ENCODE results near the gene CFAP61.

The CFAP61 gene

DNA sequence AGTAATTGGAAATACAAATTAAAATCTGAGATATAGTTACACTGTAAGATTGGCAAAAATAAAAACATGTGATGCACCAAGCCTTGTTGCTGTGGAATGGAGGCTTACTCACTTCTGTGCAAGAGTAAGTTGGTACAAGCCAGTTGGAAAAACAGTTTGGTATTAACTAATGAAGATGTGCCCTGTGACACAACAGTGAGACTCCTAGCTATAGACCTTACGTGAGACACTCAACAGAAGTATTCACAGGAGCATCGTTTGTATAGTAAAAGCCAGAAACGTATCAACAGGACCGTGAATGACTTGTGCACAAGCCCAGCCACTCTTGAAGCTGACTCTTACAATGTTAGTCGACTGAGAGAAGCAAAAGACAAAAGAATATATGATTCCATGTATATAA lies 20.5 kb upstream of the CFAP61 start:
- DNase-seq (ENCODE audit: low read depth) = no peak

DNA sequence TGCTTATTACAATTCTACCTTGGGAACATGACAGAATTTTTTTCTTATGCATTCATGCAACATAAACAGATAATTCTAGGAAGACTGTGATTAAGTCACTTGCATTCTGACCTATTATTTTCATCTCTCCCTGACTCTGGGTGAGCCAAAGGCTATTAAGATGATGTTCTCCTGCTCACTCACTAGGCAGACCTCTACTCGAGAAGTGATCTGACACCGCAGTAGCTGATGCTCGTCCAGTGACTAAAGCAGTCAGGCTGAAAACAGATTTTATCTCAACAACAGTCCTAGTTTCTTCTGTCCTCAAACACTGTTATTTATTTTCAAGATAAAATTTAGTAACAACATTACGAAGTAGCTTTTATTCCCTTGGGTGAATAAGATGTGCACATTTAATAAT lies 17.8 kb upstream of the CFAP61 start:
- DNase-seq (ENCODE audit: low read depth) = peak; percentile 44

DNA sequence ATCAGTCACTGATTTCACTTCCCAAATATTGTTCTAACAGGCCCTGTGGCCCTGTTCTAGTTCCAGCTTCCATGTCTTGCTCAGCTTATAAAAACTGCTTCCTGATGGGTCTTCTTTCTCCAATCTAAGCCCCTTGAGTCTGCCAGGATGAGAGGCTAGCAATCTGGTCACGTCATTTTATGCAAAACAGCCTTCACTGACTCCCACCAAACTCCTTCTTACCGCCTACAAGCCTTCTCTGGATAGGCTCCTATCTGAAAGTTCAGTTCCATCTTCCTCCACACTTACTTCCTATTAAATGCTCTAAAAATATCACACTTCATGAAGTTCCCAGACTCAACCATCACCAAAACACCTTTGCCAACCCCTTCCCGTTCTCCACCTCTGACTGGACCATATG lies 15.6 kb upstream of the CFAP61 start:
- no peak for DNase-seq (ENCODE audit: low read depth)

GRCh38 chr20:20037960-20038359 lies 14.4 kb upstream of the CFAP61 start:
- peak; percentile 69 for DNase-seq (ENCODE audit: low read depth)

DNA sequence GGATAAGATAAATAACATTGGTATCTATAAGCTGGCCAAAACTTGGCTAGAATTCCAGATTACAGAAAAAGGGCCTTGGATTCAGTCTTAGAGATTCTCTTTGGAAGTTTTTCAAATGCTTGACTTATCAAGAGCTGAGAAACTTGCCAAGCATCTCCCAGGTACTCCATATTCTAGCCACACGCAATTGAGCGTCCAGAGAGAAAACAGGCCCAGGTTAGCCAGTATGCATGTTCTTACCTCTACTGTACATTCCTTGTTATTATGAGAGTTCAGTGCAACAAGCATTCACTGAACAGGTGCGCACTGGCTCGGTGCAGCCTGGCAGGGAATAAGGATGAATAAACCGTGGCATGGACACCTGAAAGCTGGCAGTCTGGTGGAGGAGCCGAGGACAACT lies 13.7 kb upstream of the CFAP61 start:
- no peak for DNase-seq (ENCODE audit: low read depth)

- no peak for DNase-seq (ENCODE audit: low read depth)
Measured at GRCh38 chr20:20039752-20040387, 12.5 kb upstream of the CFAP61 start.

DNA sequence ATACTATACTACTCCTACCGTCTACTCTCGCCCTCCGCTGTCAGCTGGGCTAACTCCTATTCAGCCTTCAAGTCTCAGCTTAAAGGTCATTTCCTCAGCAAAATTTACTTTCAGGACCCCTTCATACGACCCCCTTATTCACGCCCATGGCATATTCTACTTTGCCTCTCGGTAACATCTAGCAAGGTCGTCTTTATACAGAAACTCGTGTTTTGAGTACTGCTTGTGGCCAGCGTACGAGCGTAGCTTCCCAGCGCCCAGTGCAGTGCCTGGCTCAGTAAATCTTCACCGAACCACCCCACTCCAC lies 612 bp upstream of the CFAP61 start:
- no peak for DNase-seq (ENCODE audit: low read depth)

DNA sequence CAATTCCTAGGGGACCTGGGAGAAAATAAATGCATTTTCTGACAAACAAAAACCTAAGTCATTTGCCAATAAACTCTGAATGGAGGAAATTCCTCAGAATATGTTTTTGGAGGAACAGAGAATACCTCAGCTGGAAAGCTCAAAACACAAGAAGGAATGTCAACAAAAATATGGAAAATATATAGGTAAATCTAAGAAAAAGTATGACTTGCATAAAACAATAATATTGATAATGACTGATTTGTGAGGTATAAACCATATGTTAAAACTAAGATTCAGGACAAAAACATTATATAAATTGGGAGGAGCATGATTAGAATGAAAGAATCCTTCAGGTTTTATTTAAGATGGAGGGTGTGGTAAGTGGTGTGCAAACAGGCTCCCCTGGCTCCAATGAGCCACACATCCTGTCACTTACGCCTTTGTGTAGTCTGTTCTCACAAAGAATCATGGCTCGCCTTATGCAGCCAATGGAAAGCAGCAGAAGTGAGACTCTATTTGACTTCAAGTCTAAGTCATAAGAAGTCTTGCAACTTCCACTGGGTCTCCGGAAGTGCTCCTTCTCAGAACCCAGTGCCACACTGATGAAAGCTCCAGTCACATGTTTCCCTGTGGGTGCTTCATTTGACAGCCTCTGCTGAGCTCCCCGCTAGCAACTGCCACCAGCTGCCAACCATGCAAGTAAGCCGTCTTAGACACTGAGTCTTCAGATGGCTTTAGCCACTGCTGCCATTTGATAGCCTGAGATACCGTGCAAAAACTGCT lies 8.1 kb downstream of the CFAP61 start:
- no peak for DNase-seq (ENCODE audit: low read depth)

DNA sequence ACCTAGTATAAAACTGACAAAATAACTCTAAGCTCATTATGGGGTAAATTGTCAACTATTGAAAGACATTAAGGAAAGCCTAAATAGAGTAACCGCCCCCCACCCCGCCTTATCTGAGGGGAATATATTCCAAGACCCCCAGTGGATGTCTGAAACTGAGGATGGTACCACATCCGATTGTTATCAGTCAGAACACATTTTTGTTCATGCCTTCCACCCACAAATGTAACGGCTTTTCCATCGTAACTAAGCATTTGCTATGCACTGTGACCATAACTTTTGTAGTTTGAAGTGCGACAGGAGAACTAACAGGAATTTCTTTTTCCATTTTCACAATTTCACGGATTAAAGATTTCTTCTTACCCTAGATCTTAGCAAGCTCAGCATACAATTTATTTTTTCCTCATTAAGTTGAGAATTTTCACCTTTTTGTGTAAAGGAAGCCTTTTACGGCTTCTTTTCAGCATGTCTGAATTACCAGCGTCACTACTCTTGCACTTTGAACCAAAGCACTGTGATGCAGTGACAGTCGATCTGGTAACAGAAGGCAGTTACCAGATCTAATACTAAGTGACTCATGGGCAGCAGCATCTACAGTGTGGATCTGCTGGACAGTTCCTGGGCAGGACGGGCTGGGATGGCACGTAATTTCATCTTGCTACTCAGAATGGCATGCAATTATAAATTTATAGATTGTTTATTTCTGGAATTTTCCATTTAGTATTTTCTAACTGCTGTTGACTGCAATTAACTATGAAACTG lies 11.8 kb downstream of the CFAP61 start:
- peak; percentile 14 for DNase-seq (ENCODE audit: low read depth)

DNA sequence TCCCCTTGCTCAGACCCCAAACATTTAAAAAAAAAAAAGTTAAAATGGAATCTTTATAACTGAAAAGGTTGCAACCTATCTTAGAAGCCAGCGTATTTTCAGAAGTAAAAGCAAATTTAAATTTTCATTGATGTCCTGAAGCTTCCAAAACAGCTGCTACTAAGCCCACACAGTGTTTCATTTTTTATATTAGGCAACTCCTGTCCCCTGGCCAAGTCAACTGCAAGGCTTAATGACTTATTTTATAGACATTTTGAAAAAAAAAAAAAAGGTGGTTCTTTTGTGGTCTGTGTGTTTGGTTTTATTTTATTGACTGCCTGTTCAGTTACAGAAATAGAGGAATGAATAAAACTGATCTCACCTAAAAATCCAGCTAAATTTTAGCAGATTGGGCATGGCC lies 13.0 kb downstream of the CFAP61 start:
- DNase-seq (ENCODE audit: low read depth) = no peak

DNA sequence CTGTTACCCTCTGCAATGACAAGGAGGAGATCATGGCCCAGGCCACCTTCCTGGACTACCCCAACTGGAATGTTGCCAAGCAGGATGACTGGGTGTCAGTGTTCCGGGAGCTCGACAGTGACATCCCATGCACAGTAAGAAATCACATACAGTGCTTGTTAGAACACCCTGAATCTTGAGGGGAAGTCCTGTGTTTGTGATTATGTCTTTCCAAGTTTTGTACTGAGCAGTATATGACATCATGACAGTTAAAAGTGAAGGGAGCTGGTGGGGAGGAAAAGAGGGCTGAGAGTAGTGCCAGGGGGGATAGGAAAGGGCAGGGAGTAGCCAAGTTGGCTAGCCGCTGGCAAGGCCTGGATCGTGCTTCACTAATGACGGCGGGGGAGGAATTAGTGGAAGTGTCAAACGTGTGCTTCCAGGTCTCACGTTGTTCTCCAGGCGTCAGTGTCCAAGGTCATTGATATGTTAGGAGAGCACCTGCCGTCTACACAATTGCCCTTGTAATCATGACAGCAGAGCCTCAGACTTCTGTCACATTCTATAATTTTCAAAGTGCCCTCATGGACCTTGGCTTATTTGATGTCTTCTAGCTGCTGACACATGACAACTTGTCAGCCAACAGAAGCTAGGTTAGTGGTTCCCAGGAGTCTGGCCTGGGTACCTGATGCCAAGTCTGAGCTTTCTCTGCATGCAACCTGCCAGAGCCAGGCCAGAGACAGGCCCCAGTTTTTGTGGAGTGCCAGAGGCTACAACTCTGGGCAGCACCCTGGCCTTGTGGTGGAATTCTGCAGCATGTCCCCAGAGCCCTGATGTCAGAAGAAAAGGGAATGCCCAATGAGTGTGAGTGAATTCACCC lies 18.8 kb downstream of the CFAP61 start:
- DNase-seq (ENCODE audit: low read depth) = no peak

GRCh38 chr20:20073801-20074371 lies 21.6 kb downstream of the CFAP61 start:
- DNase-seq (ENCODE audit: low read depth) = no peak

- DNase-seq (ENCODE audit: low read depth) = no peak
Measured at GRCh38 chr20:20075032-20075431, 22.7 kb downstream of the CFAP61 start.

DNA sequence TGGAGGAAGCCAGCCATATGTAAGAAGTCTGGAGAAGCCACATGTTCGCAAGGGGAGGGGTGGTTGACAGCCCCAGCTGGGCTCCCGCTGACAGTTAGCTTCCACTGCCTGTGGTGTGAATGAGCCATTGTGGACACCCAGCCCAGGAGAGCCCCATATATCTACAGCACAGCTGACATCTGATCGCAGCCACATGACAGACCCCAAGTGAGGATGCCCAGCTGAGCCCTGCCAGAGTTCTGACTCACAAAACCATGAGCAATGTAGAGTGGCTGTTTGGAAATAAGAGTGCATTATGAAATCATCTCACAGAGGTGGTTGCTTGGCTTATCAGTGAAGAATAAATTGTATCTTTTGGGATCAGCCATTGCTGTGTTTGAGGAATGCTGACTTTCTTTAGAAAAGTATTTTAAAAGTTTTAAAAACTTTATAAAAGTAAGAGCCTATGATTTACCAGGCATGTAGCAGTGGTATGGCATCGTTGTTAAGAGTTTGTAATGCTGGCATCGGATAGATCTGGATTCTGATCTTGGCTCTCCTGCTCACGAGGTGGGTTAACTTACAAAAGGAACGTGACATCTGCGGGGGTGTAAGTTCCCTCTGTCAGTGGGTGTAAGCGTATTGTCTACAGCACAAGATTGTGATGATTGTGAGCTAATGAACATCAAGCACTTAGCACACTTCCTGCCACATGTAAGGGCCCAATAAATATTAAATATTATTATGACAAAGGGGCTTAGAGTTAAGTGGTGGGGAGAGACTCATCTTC lies 24.1 kb downstream of the CFAP61 start:
- peak; percentile 87 for DNase-seq (ENCODE audit: low read depth)

DNA sequence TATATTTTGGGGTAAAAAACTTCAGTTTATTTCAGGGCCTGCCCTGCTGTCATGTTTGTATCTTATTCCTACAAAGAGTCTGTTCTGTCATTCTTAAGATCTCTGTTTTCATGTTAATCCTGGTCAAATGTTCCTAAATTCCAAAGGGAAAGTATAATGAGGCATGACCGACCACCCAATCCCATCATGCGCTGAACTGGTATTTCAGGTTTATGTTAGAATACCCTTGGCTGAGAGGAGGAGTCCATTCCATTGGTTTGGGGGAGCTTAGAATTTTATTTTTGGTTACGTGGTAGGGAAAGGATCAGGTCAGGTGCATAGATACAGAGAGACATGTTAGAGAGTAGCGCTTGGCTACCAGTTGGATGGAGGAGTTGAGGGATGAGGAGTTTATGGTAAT lies 25.7 kb downstream of the CFAP61 start:
- no peak for DNase-seq (ENCODE audit: low read depth)

DNA sequence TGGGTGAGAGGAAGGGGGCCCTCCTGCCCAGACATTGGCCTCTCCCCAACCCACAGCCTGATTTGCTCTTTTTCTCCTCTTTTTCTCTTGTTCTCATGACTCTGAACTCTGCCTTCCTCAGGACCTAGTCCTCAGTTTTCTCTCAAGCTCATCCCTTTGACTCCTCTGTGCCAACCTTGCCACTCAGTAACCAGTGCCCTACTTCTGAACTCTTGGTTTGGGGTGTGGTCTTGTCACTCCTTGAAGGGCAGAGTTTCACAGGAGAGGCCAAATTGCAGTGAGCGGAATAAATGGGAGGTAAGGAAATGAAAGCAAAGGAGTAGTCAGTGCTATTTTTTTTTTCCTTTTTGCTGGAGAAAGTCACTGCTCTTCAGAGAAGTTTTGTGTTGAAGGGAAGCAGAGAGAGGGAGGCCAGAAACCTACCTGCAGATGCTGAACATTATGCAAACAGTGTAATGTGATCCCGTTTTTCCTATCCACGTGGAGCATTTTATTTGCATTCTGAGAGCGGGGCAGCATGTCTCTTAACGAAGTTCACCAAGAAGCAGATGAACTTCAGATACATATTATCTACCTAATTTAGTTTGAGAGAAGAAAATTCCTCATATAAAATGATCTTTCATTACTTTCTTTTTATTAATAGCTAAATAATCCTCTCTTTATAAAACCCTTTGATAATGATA lies 26.9 kb downstream of the CFAP61 start:
- no peak for DNase-seq (ENCODE audit: low read depth)

GRCh38 chr20:20083807-20084206 lies 31.5 kb downstream of the CFAP61 start:
- peak; percentile 21 for DNase-seq (ENCODE audit: low read depth)

GRCh38 chr20:20084296-20084752 lies 32.0 kb downstream of the CFAP61 start:
- DNase-seq (ENCODE audit: low read depth) = no peak

- no peak for DNase-seq (ENCODE audit: low read depth)
Measured at GRCh38 chr20:20085071-20085470, 32.7 kb downstream of the CFAP61 start.

DNA sequence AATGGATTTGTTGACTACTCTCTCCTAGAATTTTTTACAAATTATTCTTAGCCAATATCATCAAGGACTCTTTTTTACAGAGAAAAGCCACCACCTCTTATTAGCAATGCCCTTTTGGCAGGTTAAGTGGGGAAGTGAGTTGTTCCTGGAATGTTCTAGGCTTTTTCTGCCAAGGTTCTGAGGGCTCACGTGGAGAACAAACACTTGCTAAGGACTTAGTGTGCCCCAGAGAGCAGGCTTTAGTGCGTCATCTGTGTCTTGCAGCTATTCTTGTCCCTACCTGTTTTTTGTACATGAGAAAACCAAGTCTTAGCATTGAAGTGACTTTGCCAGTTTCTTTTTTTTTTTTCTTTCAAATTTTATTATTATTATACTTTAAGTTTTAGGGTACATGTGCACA lies 33.5 kb downstream of the CFAP61 start:
- DNase-seq (ENCODE audit: low read depth) = no peak

GRCh38 chr20:20089018-20089417 lies 36.7 kb downstream of the CFAP61 start:
- DNase-seq (ENCODE audit: low read depth) = no peak
